Heart right ventricle (tissue), 16 donors: ENCODE results near the gene TNS3. TPM values are rescaled to one million over a fixed set of nuclear protein-coding genes. Genes with fewer than 3 reads are reported as not detected.
A peak's percentile ranks its signal among the peaks of the same experiment; 100 is the strongest.

Experiments
- ATAC-seq, 8 donors: fragments of 200-7000 bp; cut with Tn5 transposase; one replicate each; pipeline ENCODE4 v1.9.1; 2020; ENCODE audit warnings: mild to moderate bottlenecking in 8 of 8, moderate library complexity in 8 of 8, moderate number of reproducible peaks in 1 of 8
- DNase-seq, 2 donors: peaks; one replicate each; pipeline ENCODE4 v3.0.0-alpha.2; 2020
- H3K27ac ChIP-seq, 10 donors: fragments of 200-600 bp; sonication (generic) in 2 of 10; one replicate each; pipeline versions ENCODE4 v1.5.0 to v1.8.0; 2020 to 2022; ENCODE audit warnings: mild to moderate bottlenecking in 3 of 10
- H3K27me3 ChIP-seq, 7 donors: fragments of 200-600 bp; one replicate each; pipeline ENCODE4 v1.8.0; 2021 to 2022; ENCODE audit warnings: mild to moderate bottlenecking in 2 of 7
- H3K36me3 ChIP-seq, 9 donors: fragments of 200-600 bp; sonication (generic) in 1 of 9; one replicate each; pipeline versions ENCODE4 v1.5.0 to v1.8.0; 2020 to 2022; ENCODE audit warnings: mild to moderate bottlenecking in 2 of 9
- H3K4me1 ChIP-seq, 9 donors: fragments of 200-600 bp; sonication (generic) in 1 of 9; one replicate each; pipeline versions ENCODE4 v1.5.0 to v1.8.0; 2020 to 2022; ENCODE audit warnings: mild to moderate bottlenecking in 4 of 9
- H3K4me3 ChIP-seq, 10 donors: fragments of 200-600 bp; sonication (generic) in 2 of 10; one replicate each; pipeline versions ENCODE4 v1.5.0 to v1.8.0; 2020 to 2022; ENCODE audit warnings: mild to moderate bottlenecking in 7 of 10, moderate library complexity in 2 of 10
- H3K9me3 ChIP-seq, 11 donors: fragments of 200-600 bp in 10 of 11; sonication (generic) in 2 of 11; one replicate each; pipeline versions ENCODE4 v1.5.0 to v1.8.0; 2013 to 2022; ENCODE audit warnings: mild to moderate bottlenecking in 2 of 11, control low read depth in 1 of 11, moderate library complexity in 1 of 11
- WGBS, 2 donors: extraction: QIAGEN DNeasy Blood & Tissue Kit; methylation state at CpG; one replicate each; pipeline ENCODE4 v1.1.7; 2013; ENCODE audit warnings: inconsistent platforms in 1 of 2; 5-methylcytosine and 5-hydroxymethylcytosine counted together
- intact Hi-C, 10 donors: fragments of 100-400 bp; cut with DNase I; formaldehyde crosslinking; loops; one replicate each; pipeline versions ENCODE4 v1.11.1 to v1.14.2; 2022
- polyA plus RNA-seq, 2 donors: library from polyadenylated mRNA; stranded (reverse); fragments of 200-250 nt; gene quantifications; one replicate each; pipeline ENCODE4 v1.2.3, GENCODE V29; 2013
- total RNA-seq, 10 donors: library from RNA; stranded (reverse); fragmentation: NEBNext Ultra II Directional in 3 of 10; extraction: Animal tissue kit (Norgen Biotek cat#: 25700) in 3 of 10; gene quantifications; one replicate each; pipeline versions ENCODE4 v1.2.1 to v1.2.4, GENCODE V29; 2021 to 2023
- TF ChIP-seq, protein P1 (sequence below), 9 donors: fragments of 200-600 bp; sonication (generic) in 2 of 9; IDR thresholded peaks; one replicate each; pipeline versions ENCODE4 v1.5.0 to v1.8.0; 2021 to 2022; ENCODE audit warnings: antibody characterized with exemption in 9 of 9, mild to moderate bottlenecking in 5 of 9, moderate library complexity in 1 of 9
- donor health status: Arrhythmogenic right ventricular cardiomyopathy.
- donor health status: ischemic (EF 13 %, LVEDD 7.1; RV severe dilation, severe dysfunction).
- donor health status: healthy with polysubstance abuse.
- donor health status: DM: no; HTN: yes; CAD: no.
- donor health status: DM: no; HTN: no; CAD: no.
- donor health status: ischemic (EF 25% LVEDD 6.9; RV normal size, moderate dysfunction).
- donor health status: ischemic (EF 25% LVEDD 5.7; RV mildly dilated, moderate dysfunction).
- donor health status: healthy.
- donor health status: DM: yes; HTN: yes; CAD: no.
- donor health status: Ischemic cardiomyopathy.
- donor health status: ischemic (EF 35%, LVEDD 5.7; RV mildly dilated, moderate dysfunction).
- donor health status: nonischemic (EF 11% LVEDD 7.7; RV severe dilation, severe dysfunction).
- donor health status: DM: yes; HTN: yes; CAD: no.
- donor health status: PGD.
- donor health status: ischemic (EF 29% LVEDD 5.4; RV normal size, mild dysfunction).
- donor health status: nonischemic (EF 23%, LVEDD 6.1; RV moderate dilation, normal function).

The TNS3 gene
- total and polyA plus RNA-seq, 12 donors = 6.7 to 74.2 (median 34.0) TPM

DNA sequence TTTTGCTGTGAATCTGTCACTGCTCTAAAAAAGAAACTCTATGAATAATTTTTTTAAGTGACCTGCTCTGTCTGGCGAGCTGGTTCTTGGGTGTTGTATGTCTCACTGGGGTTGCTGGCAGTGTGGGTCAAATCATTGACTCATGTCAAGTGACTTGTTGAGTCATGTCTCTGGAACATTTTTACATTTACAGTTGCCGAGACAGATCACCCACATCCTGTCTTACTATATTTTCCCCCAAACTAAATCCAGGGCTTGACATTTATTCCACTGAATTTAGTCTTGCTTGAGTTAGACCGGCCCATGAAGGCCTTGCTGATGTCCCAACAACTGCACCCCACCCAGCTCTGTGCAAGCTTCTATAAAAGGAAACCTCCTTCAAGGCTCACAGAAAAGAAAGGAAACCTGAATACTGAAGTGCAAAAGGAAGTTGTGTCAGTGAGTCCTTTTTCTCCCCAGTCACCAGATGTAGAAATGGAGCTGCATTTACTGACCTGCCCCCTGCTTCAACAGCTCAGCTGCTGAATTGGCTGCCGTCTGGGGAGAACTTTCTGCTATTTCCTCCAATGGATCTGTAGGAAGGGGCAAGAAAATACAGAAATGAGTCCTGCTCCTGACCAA lies 290.3 kb downstream of the TNS3 start:
- intact Hi-C loops = loop anchor here in 2 of 10 donors (5.0 kb wide), 1 partner anchor 36 kb away; no protein-coding TSS in a partner anchor
- peaks cover 9 to 59% (median 43%) of the 10 kb centered on the region in 9 donors for H3K4me1 ChIP-seq
- 48 to 63% methylated on average over 4 of the region's 4 CpGs for WGBS, 2 donors
- TF ChIP-seq, protein P1, sequence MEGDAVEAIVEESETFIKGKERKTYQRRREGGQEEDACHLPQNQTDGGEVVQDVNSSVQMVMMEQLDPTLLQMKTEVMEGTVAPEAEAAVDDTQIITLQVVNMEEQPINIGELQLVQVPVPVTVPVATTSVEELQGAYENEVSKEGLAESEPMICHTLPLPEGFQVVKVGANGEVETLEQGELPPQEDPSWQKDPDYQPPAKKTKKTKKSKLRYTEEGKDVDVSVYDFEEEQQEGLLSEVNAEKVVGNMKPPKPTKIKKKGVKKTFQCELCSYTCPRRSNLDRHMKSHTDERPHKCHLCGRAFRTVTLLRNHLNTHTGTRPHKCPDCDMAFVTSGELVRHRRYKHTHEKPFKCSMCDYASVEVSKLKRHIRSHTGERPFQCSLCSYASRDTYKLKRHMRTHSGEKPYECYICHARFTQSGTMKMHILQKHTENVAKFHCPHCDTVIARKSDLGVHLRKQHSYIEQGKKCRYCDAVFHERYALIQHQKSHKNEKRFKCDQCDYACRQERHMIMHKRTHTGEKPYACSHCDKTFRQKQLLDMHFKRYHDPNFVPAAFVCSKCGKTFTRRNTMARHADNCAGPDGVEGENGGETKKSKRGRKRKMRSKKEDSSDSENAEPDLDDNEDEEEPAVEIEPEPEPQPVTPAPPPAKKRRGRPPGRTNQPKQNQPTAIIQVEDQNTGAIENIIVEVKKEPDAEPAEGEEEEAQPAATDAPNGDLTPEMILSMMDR (IDR thresholded peaks at IDR 0.05) = no peak
- H3K36me3 ChIP-seq = peaks cover 0 to 98% (median 27%) of the 10 kb centered on the region in 9 donors
- H3K27me3 ChIP-seq = no peaks in the 10 kb centered on the region
- no peak for DNase-seq
- H3K4me3 ChIP-seq = no peak overlapping the region
- H3K27ac ChIP-seq = peak overlapping the region in 8 of 10 donors; percentile 6 to 72 (median 34)
- no peaks in the 10 kb centered on the region for H3K9me3 ChIP-seq
- peak in 3 of 8 donors; percentile 21 to 67 (median 60) for ATAC-seq

DNA sequence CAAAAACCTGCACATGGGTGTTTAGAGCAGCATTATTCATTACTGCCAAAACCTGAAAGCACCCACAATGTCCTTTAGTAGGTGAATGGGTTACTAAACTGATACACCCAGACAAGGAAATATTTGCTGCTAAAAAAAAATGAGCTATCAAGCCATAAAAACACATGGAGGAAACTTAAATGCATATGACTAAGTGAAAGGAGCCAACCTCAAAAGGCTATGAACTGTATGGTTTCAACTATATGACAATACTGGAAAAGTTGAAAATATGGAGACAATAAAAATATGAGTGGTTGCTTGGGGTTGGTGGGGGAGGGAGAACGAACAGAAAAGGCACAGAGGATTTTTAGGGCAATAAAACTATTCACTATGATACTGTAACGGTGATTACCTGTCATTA lies 291.0 kb downstream of the TNS3 start:
- no peak for DNase-seq
- peaks cover 0 to 98% (median 22%) of the 10 kb centered on the region in 9 donors for H3K36me3 ChIP-seq
- intact Hi-C loops = loop anchor here in 2 of 10 donors (5.0 kb wide), 1 partner anchor 36 kb away; no protein-coding TSS in a partner anchor
- WGBS, 2 donors = 96 to 100% methylated on average over 2 of the region's 2 CpGs
- H3K27ac ChIP-seq = peak overlapping the region in 4 of 10 donors; percentile 6 to 72 (median 56)
- peaks cover 9 to 64% (median 50%) of the 10 kb centered on the region in 9 donors for H3K4me1 ChIP-seq
- TF ChIP-seq, protein P1 (IDR thresholded peaks at IDR 0.05) = no peak
- H3K4me3 ChIP-seq = no peak overlapping the region
- H3K9me3 ChIP-seq = no peaks in the 10 kb centered on the region
- no peak for ATAC-seq
- H3K27me3 ChIP-seq = no peaks in the 10 kb centered on the region

DNA sequence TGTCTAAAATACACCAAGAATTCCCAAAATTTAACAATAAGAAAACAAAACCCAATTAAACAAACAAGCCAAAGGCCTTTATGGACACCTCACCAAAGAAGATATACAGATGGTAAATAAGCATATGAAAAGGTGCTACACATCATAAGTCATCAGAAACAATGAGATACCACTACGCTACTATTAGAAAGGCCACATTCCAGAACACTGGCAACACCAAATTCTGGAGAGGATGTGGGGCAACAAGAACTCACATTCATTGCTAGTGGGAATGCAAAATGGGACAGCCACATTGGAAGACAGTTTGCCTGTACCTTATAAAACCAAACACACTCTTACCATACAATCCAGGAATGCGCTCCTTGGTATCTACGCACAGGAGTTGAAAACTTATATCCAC lies 291.4 kb downstream of the TNS3 start:
- peaks cover 9 to 64% (median 52%) of the 10 kb centered on the region in 9 donors for H3K4me1 ChIP-seq
- ATAC-seq (no peak), DNase-seq (no peak)
- no peaks in the 10 kb centered on the region for H3K27me3 ChIP-seq
- WGBS, 2 donors = 97% methylated on average over 3 of the region's 3 CpGs
- peaks cover 0 to 98% (median 18%) of the 10 kb centered on the region in 9 donors for H3K36me3 ChIP-seq
- no peak overlapping the region for H3K4me3 ChIP-seq
- no peaks in the 10 kb centered on the region for H3K9me3 ChIP-seq
- no peak overlapping the region for H3K27ac ChIP-seq
- intact Hi-C loops = loop anchor here in 2 of 10 donors (5.0 kb wide), 1 partner anchor 37 kb away; no protein-coding TSS in a partner anchor
- TF ChIP-seq, protein P1 (IDR thresholded peaks at IDR 0.05) = no peak

DNA sequence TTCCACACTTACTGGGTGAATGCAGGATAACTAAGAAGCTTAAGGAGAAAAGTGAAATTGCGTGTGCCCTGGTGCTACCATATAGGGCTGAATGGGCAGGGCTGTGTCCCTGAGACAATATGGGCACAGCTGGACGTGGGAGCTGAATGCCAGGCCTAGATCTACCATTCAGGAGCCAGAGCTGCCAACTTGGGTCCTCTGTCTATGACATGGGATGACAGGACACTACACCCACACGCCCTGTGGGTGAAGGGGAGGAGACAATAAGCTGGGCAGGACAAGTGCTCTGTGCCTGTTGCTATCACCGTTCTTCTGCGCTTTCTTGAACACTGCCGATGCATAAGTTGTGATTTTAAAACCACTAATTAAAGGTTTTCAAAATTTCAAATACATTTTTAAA lies 293.9 kb downstream of the TNS3 start:
- Histone ChIP-seq H3K36me3 (peaks cover 0 to 99% (median 30%) of the 10 kb centered on the region in 9 donors), H3K27ac (peak overlapping the region in 4 of 10 donors; percentile 7 to 43 (median 20))
- DNase-seq = peak in 1 of 2 donors; percentile 45

More for the DNA sequence above, 293.9 kb downstream of the TNS3 start:
- intact Hi-C loops = loop anchor here in 3 of 10 donors (5.0 to 10.0 kb wide), 3 partner anchors 49 to 117 kb away; no protein-coding TSS in a partner anchor
- Histone ChIP-seq H3K4me1 (peaks cover 0 to 44% (median 39%) of the 10 kb centered on the region in 9 donors), H3K4me3 (no peak overlapping the region), H3K9me3 (no peaks in the 10 kb centered on the region), H3K27me3 (no peaks in the 10 kb centered on the region)
- TF ChIP-seq, protein P1 (IDR thresholded peaks at IDR 0.05) = no peak
- 58 to 74% methylated on average over 6 of the region's 6 CpGs for WGBS, 2 donors
- ATAC-seq = peak in 7 of 8 donors; percentile 41 to 93 (median 81)
